ENCODE measurements around the gene C22orf23.

DNA sequence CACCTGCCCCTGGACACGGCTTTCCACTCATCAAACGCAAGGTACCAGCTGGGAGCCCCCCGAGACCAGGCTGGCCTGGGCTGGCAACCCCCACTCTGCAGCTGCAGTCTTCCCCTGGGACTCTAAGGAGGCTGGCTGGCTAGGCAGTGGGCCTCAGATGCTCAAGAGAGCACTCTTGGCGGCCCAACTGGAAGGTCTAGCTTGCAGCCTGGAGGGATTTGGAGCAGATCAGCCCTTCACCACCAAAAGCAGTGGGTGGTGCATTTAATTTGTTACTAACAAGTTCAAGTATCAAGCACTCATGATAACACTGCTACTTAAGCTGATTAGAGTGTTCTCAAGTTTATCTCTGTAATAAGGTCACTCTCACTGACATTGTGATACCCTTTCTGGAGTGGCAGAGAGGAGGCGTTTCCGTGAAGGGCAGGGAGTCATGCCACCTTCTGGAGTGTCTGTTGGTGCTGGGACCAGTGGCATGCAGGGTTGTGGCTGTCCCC, 21.5 kb downstream of the C22orf23 start:
- TF ChIP-seq, protein P1, sequence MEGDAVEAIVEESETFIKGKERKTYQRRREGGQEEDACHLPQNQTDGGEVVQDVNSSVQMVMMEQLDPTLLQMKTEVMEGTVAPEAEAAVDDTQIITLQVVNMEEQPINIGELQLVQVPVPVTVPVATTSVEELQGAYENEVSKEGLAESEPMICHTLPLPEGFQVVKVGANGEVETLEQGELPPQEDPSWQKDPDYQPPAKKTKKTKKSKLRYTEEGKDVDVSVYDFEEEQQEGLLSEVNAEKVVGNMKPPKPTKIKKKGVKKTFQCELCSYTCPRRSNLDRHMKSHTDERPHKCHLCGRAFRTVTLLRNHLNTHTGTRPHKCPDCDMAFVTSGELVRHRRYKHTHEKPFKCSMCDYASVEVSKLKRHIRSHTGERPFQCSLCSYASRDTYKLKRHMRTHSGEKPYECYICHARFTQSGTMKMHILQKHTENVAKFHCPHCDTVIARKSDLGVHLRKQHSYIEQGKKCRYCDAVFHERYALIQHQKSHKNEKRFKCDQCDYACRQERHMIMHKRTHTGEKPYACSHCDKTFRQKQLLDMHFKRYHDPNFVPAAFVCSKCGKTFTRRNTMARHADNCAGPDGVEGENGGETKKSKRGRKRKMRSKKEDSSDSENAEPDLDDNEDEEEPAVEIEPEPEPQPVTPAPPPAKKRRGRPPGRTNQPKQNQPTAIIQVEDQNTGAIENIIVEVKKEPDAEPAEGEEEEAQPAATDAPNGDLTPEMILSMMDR (IDR thresholded peaks at IDR 0.05): no peak
- TF ChIP-seq POLR2A (IDR thresholded peaks at IDR 0.05): no peak
